Karpas-422 (cell line): ENCODE measurements around the gene NDUFA13. TPM values are rescaled to one million over a fixed set of nuclear protein-coding genes. Genes with fewer than 3 reads are reported as not detected.

Source experiments
- DNase-seq: peaks from one replicate; pipeline ENCODE4 v3.0.0-alpha.2; 2015
- H2AFZ ChIP-seq: fragments of 200-600 bp; sonication (generic); 2 replicates; pipeline ENCODE4 v1.6.1; 2014; ENCODE audit warnings: antibody characterized with exemption, low read length, mixed read lengths
- H3K27ac ChIP-seq: fragments of 200-600 bp; sonication (generic); 2 replicates; pipeline ENCODE4 v1.5.1; 2014; ENCODE audit warnings: mild to moderate bottlenecking, low read length, moderate library complexity
- H3K27me3 ChIP-seq: fragments of 200-600 bp; sonication (generic); 2 replicates; pipeline ENCODE4 v1.6.1; 2014; ENCODE audit warnings: low read length, mixed read lengths
- H3K36me3 ChIP-seq: fragments of 200-600 bp; sonication (generic); 2 replicates; pipeline ENCODE4 v1.6.1; 2014; ENCODE audit warnings: low read length, mixed read lengths; ENCODE audit not compliant: insufficient read depth
- H3K4me1 ChIP-seq: fragments of 200-600 bp; sonication (generic); 2 replicates; pipeline ENCODE4 v1.6.1; 2014; ENCODE audit warnings: mild to moderate bottlenecking, low read length, mixed read lengths
- H3K4me2 ChIP-seq: fragments of 200-600 bp; sonication (generic); 2 replicates; pipeline ENCODE4 v1.6.1; 2014; ENCODE audit warnings: low read length, low read depth, mild to moderate bottlenecking; ENCODE audit not compliant: poor library complexity, severe bottlenecking
- H3K4me3 ChIP-seq: fragments of 200-600 bp; sonication (generic); 2 replicates; pipeline ENCODE4 v1.5.1; 2014; ENCODE audit warnings: mild to moderate bottlenecking, antibody characterized with exemption, low read length, mixed read lengths
- H3K79me2 ChIP-seq: fragments of 200-600 bp; sonication (generic); 2 replicates; pipeline ENCODE4 v1.6.1; 2014; ENCODE audit warnings: mild to moderate bottlenecking, low read length, mixed read lengths
- H3K9ac ChIP-seq: fragments of 200-600 bp; sonication (generic); 2 replicates; pipeline ENCODE4 v1.6.0; 2014; ENCODE audit warnings: low read length
- H3K9me2 ChIP-seq: fragments of 200-600 bp; sonication (generic), shearing (Covaris generic); replicated peaks from 2 replicates; pipeline ENCODE4 v1.6.0; 2014; ENCODE audit warnings: mild to moderate bottlenecking, low read length, moderate library complexity; ENCODE audit not compliant: insufficient read depth
- H3K9me3 ChIP-seq: fragments of 300-700, 200-600 bp; sonication (generic); 2 replicates; pipeline ENCODE4 v1.6.1; 2014; ENCODE audit warnings: low read length, mixed read lengths
- H4K20me1 ChIP-seq: fragments of 200-600 bp; sonication (generic); 2 replicates; pipeline ENCODE4 v1.6.1; 2014; ENCODE audit warnings: mild to moderate bottlenecking, antibody characterized with exemption, low read length, low read depth; ENCODE audit not compliant: insufficient read depth
- total RNA-seq: library from RNA; depleted of rRNA; stranded (reverse); fragments of >200 nt; shearing (Covaris generic); gene quantifications from 2 replicates; pipeline ENCODE4 v1.2.3, GENCODE V29; 2014; ENCODE audit warnings: low replicate concordance

NDUFA13 gene
- total RNA-seq, 1 experiment from 2014 or later = 255 TPM

DNA sequence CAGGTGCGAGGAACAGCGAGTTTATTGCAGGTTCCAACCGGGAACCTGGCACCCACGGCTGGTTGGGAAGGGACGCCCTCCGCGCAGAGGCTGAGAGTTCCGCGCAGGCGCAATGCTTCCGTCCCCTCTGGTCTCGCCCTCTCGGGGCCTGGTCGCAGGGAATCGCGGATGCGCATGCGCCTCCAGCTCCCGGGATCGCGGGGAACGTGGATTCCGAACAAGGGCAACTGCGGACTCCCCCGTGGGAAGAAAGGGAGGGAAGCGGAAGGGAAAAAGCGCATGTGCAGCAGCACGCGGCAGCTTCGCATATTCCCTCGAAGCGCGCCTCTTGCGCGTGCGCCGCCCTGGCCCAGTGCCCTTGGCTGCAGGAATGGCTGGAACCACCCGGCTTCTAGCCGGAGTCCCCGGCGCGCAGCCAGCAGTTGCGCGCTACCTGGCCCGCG is 1.8 kb upstream of the NDUFA13 start:
- DNase-seq = no peak
- Histone ChIP-seq H3K36me3 (peaks cover 4% of the 10 kb centered on the region; the same call in 1 of the 2 replicates), H3K27ac (no peak overlapping the region), H3K4me2 (no peak overlapping the region), H3K79me2 (peaks cover 31% of the 10 kb centered on the region), H3K4me3 (no peak overlapping the region), H3K27me3 (no peaks in the 10 kb centered on the region), H4K20me1 (no peaks in the 10 kb centered on the region), H3K9ac (no peak overlapping the region), H3K9me2 (no peaks in the 10 kb centered on the region), H3K9me3 (no peaks in the 10 kb centered on the region), H2AFZ (no peak overlapping the region), H3K4me1 (peaks cover 19% of the 10 kb centered on the region)

DNA sequence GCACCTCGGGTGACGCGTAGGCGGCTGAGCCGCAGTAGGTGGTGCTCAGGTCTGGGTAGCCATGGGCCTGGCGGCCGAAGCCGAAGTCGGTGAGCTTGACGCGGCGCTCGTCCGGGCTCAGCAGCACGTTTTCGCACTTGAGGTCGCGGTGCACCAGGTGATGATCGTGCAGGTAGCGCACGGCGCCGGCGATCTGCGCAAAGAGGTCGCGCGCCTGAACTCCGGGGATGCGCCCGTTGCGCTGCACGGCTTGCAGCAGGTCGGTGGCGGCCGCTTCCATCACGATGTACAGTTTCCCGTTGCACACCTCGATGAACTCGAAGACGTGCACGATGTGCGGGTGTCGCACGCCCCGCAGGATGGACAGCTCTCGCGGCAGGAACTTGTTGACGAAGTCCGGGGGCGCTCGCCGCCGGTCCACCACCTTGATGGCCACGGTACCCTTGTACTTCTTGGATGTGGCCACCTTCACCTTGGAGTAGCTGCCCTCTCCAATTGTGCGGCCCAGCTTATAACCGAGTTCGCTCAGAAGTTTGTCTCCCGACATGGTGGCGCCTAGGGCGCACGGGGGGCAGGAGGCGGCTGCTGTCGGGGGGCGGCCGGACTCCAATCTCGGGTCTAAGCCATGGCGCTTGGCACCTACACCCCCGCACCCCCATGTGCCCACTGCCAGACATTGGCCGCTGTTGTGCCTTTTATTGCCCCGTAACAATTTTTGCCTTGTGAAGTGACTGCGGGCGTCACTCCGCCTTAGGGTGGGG is 964 bp upstream of the NDUFA13 start, which contains the start of gene TSSK6:
TSSK6 (minus strand) TSS at position 668 of the 761 bp plus-strand sequence; CDS start at position 547, 121 bp downstream.
- Histone ChIP-seq H3K4me2 (peak within 1 kb of the TSS; percentile 87), H2AFZ (peak within 1 kb of the TSS; percentile 19; the same call in 1 of the 2 replicates), H3K4me1 (peaks cover 19% of the 10 kb centered on the region), H3K4me3 (peak within 1 kb of the TSS; percentile 94), H3K9me3 (no peaks in the 10 kb centered on the region), H3K79me2 (peaks cover 39% of the 10 kb centered on the region), H4K20me1 (no peaks in the 10 kb centered on the region), H3K27ac (peak within 1 kb of the TSS; percentile 47), H3K27me3 (no peaks in the 10 kb centered on the region), H3K9me2 (no peaks in the 10 kb centered on the region), H3K36me3 (peaks cover 9% of the 10 kb centered on the region; the same call in 1 of the 2 replicates), H3K9ac (peak within 1 kb of the TSS; percentile 90)
- no peak for DNase-seq

DNA sequence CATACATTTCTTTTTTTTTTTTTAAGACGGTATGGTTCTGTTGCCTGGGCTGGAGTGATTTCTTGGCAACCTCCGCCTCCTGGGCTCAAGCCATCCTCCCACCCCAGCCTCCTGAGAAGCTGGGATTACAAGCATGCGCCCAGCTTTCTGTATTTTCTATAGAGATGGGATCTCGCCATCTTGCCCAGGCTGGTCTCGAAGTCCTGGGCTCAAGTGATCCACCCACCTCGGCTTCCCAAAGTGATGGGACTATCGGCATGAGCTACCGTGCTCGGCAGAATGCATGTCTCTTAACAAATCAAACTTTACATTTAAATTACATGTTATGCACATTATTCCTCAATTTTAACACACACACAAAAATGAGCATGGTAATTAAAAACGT is 1.2 kb downstream of the NDUFA13 start:
- Histone ChIP-seq H3K27me3 (no peaks in the 10 kb centered on the region), H3K27ac (peak overlapping the region; percentile 47; the same call in 1 of the 2 replicates), H3K9ac (peak overlapping the region; percentile 90), H3K4me3 (peak overlapping the region; percentile 94), H3K9me2 (no peaks in the 10 kb centered on the region), H3K4me2 (peak overlapping the region; percentile 87), H3K36me3 (peaks cover 11% of the 10 kb centered on the region; the same call in 1 of the 2 replicates), H3K9me3 (no peaks in the 10 kb centered on the region), H4K20me1 (no peaks in the 10 kb centered on the region), H3K79me2 (peaks cover 59% of the 10 kb centered on the region), H2AFZ (no peak overlapping the region), H3K4me1 (peaks cover 19% of the 10 kb centered on the region)
- no peak for DNase-seq

DNA sequence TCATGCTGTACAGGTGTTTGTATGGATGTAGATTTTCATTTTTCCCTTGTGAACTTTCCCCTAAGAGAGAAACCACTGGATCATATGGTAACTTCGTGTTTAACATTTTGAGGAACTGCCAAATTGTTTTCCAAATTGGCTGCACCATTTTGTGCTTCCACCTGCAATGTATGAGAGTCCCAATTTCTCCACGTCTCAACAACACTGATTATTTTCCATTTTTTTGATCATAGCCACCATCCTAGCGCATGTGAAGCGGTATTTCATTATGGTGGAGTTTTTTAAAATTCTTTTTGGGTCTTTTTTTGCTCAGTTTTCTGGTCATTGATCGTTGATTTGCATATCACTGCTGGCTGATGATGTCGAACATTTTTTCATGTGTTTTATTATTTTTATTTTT is 5.0 kb downstream of the NDUFA13 start:
- Histone ChIP-seq H3K27ac (no peak overlapping the region), H3K9ac (no peak overlapping the region), H2AFZ (no peak overlapping the region), H3K4me3 (no peak overlapping the region), H3K79me2 (peaks cover 96% of the 10 kb centered on the region), H3K9me2 (no peaks in the 10 kb centered on the region), H4K20me1 (peaks cover 19% of the 10 kb centered on the region; the same call in 1 of the 2 replicates), H3K27me3 (no peaks in the 10 kb centered on the region), H3K4me1 (peaks cover 46% of the 10 kb centered on the region), H3K9me3 (no peaks in the 10 kb centered on the region), H3K4me2 (no peak overlapping the region), H3K36me3 (peaks cover 12% of the 10 kb centered on the region; the same call in 1 of the 2 replicates)
- no peak for DNase-seq

DNA sequence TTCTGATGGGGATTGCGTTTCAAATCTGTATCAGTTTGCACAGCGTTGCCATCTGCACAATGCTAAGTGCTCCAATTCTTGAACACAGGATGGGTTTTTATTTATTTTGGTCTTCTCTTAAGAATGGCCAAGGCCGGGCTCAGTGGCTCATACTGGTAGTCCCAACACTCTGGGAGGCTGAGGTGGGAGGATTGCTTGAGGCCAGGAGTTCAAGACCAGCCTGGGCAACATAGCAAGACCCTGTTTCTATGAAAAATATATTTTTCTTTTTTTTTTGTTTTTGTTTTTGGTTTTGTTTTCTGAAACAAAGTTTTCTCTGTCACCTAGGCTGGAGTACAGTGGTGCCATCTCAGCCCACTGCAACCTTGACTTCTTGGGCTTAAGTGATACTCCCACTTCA is 7.2 kb downstream of the NDUFA13 start:
- peaks cover 80% of the 10 kb centered on the region for H3K79me2 ChIP-seq
- H4K20me1 ChIP-seq = peaks cover 20% of the 10 kb centered on the region; the same call in 1 of the 2 replicates

DNA sequence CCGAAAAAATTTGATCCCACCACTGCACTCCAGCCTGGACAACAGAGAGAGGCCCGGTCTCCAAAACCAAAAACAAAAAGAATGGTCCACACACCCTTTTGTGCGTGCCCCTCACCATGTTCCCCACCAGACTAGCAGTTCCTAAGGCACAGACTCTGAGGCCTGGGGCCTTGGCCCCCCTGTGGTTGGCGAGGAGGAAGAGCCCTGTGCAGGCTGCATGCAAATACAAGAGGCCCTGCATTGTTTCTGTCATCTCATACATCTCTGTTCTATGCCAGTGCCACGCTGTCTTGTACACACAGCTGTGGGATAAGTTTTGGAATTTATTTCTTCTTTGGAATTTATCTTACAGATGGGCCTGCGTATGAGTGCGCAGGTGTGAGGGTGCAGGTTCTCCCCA is 8.0 kb downstream of the NDUFA13 start:
- Histone ChIP-seq H3K4me1 (peaks cover 48% of the 10 kb centered on the region), H3K9me3 (no peaks in the 10 kb centered on the region), H3K4me3 (peak overlapping the region; percentile 59), H3K79me2 (peaks cover 73% of the 10 kb centered on the region), H3K27ac (peak overlapping the region; percentile 87), H2AFZ (no peak overlapping the region), H3K9me2 (no peaks in the 10 kb centered on the region), H3K9ac (peak overlapping the region; percentile 47), H3K36me3 (peaks cover 14% of the 10 kb centered on the region; the same call in 1 of the 2 replicates), H3K27me3 (no peaks in the 10 kb centered on the region), H4K20me1 (peaks cover 20% of the 10 kb centered on the region; the same call in 1 of the 2 replicates), H3K4me2 (peak overlapping the region; percentile 80)
- peak; percentile 85 for DNase-seq

More for the DNA sequence above, 7.2 kb downstream of the NDUFA13 start:
- H3K9ac ChIP-seq = peak overlapping the region; percentile 47; the same call in 1 of the 2 replicates
- H3K27me3 ChIP-seq = no peaks in the 10 kb centered on the region
- H3K4me1 ChIP-seq = peaks cover 48% of the 10 kb centered on the region
- no peak overlapping the region for H2AFZ ChIP-seq
- peak overlapping the region; percentile 87 for H3K27ac ChIP-seq
- DNase-seq = no peak
- H3K4me3 ChIP-seq = peak overlapping the region; percentile 59; the same call in 1 of the 2 replicates
- no peaks in the 10 kb centered on the region for H3K9me3 ChIP-seq
- peak overlapping the region; percentile 80 for H3K4me2 ChIP-seq
- H3K36me3 ChIP-seq = peaks cover 16% of the 10 kb centered on the region; the same call in 1 of the 2 replicates
- H3K9me2 ChIP-seq = no peaks in the 10 kb centered on the region

DNA sequence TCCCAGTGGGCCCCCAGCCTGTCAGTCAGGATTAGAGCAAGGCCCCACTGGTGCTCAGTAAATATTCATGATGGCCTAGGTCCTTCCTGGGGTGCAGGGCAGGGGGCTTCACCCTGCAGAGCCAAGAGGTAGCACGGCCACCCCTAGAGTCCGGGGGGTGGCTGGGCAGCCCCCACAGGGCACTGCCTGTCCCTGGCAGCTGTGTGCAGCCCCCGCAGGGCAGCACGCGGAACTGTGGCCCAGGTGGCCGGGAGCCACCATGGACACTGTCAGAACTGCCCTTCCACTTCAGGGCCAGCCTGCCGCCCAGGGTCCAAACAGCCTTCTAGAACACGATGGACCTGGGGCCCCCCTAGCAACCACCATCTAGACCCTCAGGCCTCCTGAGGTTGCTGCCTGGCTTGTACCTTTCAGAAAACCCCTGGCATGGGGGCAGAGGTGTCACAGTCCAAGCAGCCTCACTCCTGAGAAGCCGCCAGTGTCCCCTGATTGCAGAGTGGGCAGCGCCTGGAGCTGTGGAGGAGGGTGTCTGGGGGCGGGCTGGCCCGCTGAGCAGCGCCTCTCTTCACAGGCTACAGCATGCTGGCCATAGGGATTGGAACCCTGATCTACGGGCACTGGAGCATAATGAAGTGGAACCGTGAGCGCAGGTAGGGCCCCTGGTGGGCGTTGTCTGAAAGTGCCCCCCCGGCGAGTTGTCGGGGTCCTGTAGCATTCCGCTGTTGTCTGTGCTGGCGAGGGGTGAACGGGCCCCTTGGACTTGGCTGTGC is 9.8 kb downstream of the NDUFA13 start:
- Histone ChIP-seq H3K36me3 (peaks cover 5% of the 10 kb centered on the region; the same call in 1 of the 2 replicates), H3K4me3 (peak overlapping the region; percentile 46; the same call in 1 of the 2 replicates), H3K27ac (peak overlapping the region; percentile 87), H3K4me1 (peaks cover 48% of the 10 kb centered on the region), H3K27me3 (no peaks in the 10 kb centered on the region), H3K9me2 (no peaks in the 10 kb centered on the region), H2AFZ (no peak overlapping the region), H3K79me2 (peaks cover 56% of the 10 kb centered on the region), H3K9me3 (no peaks in the 10 kb centered on the region), H3K9ac (peak overlapping the region; percentile 47), H4K20me1 (peaks cover 20% of the 10 kb centered on the region; the same call in 1 of the 2 replicates), H3K4me2 (peak overlapping the region; percentile 80)
- DNase-seq = peak; percentile 61
